Thyroid gland (tissue), 4 donors: Measurements from ENCODE around the gene OR2AE1.

Experiments used
- CTCF ChIP-seq, 6 experiments: fragments of 200-600 bp in 3 of 6; fragments of 450-650 bp in 3 of 6; sonication (generic) in 3 of 6; IDR thresholded peaks; one replicate each; pipeline ENCODE4 v1.5.1; 2016 to 2019; ENCODE audit warnings: antibody characterized with exemption in 6 of 6, mild to moderate bottlenecking in 2 of 6, inconsistent platforms in 1 of 6, moderate library complexity in 1 of 6
- POLR2A ChIP-seq, 2 donors: fragments of 450-650 bp; IDR thresholded peaks; one replicate each; pipeline ENCODE4 v1.6.1; 2017; ENCODE audit warnings: antibody characterized with exemption in 2 of 2, mild to moderate bottlenecking in 2 of 2, moderate library complexity in 1 of 2

GRCh38 chr7:99844328-99844727, 32.5 kb downstream of the OR2AE1 start:
- TF ChIP-seq CTCF (IDR thresholded peaks at IDR 0.05) (no peak), POLR2A (IDR thresholded peaks at IDR 0.05) (no peak)
